Measurements from ENCODE around the gene RAPSN.

RAPSN gene

DNA sequence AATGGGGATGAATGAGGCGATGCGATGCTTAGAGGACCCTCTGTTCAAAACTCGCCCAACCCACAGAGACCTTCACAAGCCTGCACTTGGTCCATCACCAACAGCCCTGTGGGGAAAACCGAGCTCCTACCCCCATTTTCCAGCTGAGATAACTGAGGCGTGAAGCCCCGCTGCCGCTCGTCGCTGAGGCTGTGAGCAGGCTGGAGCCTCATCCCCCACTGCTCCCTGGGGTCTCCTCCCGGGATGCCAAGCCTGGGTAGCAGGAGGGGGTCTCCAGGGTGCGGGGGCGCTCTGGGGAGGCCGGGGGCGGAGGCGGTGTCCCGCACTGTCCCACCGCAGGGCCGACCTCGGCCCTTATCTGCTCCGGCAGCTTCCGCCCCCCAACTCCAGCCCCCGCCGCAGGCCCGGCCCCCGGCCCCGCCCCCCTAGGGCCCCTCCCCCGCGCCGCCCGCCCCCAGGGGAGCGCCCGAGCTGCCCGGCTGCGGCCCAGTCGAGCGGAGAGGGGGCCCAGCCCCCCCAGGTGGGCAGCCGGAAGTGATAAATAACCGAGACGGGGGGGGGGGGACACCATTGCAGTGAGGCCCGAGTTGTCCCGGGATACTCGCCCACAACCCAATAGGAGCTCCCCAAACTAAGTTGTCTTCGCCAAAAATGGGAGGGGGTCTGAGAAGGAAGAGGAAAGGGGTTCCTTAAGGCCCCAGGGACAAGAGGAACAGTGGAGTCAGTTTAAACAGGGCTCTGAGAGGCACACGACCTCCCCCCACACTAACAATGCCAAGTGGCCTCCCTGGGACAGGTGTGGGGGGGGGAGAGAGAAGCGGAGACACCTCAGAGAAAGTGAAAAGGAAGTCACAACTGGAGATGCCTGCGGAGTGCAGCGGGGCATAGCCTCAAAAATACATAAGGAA is 48.8 kb downstream of the RAPSN start:
- peak overlapping the region; percentile 46 for H3K4me3 ChIP-seq (ENCODE audit: low read depth, low read length)
- TF ChIP-seq, protein P1, sequence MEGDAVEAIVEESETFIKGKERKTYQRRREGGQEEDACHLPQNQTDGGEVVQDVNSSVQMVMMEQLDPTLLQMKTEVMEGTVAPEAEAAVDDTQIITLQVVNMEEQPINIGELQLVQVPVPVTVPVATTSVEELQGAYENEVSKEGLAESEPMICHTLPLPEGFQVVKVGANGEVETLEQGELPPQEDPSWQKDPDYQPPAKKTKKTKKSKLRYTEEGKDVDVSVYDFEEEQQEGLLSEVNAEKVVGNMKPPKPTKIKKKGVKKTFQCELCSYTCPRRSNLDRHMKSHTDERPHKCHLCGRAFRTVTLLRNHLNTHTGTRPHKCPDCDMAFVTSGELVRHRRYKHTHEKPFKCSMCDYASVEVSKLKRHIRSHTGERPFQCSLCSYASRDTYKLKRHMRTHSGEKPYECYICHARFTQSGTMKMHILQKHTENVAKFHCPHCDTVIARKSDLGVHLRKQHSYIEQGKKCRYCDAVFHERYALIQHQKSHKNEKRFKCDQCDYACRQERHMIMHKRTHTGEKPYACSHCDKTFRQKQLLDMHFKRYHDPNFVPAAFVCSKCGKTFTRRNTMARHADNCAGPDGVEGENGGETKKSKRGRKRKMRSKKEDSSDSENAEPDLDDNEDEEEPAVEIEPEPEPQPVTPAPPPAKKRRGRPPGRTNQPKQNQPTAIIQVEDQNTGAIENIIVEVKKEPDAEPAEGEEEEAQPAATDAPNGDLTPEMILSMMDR (IDR thresholded peaks at IDR 0.05; ENCODE audit: borderline replicate concordance, insufficient read depth, low read depth, low read length): no peak

DNA sequence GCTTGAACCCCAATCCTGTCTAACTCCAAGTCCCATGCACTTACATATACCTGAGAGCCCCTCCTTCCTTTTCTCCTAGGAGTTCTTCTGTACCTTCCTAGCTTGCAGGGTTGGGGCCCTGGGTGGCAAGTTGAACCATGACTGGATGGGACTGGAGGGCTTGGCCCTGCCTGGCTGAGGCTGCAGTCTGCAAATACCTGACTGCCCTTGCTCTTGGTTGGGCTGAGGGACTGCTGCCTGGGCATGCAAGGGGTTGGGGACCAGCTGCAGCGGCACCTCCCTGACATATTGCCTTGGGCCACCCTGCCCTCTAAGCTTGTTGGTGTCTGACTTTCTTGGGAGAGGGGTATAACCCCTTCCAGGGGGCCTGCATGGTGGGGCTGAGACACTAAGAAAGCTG is 50.4 kb downstream of the RAPSN start:
- H3K4me3 ChIP-seq (ENCODE audit: low read depth, low read length): no peak overlapping the region
- TF ChIP-seq, protein P1 (IDR thresholded peaks at IDR 0.05; ENCODE audit: borderline replicate concordance, insufficient read depth, low read depth, low read length): no peak

DNA sequence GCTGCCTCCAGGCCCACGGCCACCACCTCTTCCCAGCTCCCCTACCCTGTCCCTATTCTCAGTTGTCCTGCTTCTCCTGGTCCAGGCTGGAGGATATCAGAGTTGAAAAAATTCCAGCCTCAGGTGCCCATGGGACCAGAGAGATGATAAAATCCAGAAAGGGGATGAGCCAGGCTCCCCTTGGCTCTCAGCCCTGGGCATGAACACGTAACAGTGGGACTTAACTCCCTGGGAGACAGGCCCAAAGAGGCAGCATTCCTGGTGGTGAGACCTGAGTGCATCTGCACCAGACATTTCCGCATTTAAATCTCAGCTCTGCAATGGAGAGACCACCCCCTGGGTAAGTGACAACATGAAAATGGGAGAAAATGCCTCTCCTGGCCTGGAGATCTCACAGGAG is 50.9 kb downstream of the RAPSN start:
- TF ChIP-seq, protein P1 (IDR thresholded peaks at IDR 0.05; ENCODE audit: borderline replicate concordance, insufficient read depth, low read depth, low read length): no peak
- no peak overlapping the region for H3K4me3 ChIP-seq (ENCODE audit: low read depth, low read length)

DNA sequence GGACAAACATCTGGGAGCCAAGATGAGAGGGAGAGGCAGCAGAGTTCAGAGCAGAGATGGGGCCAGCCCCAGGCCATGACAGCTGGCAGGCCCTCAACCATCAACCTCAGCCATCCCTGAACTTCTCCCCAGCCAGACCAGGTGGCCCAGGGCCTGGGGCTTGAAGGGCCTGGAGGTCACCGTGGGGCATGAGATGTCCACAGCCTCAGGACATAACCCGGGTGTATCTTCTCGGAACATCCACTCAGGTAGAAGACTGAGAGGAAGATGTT is 53.0 kb downstream of the RAPSN start:
- TF ChIP-seq, protein P1 (IDR thresholded peaks at IDR 0.05; ENCODE audit: borderline replicate concordance, insufficient read depth, low read depth, low read length): no peak
- no peak overlapping the region for H3K4me3 ChIP-seq (ENCODE audit: low read depth, low read length)

DNA sequence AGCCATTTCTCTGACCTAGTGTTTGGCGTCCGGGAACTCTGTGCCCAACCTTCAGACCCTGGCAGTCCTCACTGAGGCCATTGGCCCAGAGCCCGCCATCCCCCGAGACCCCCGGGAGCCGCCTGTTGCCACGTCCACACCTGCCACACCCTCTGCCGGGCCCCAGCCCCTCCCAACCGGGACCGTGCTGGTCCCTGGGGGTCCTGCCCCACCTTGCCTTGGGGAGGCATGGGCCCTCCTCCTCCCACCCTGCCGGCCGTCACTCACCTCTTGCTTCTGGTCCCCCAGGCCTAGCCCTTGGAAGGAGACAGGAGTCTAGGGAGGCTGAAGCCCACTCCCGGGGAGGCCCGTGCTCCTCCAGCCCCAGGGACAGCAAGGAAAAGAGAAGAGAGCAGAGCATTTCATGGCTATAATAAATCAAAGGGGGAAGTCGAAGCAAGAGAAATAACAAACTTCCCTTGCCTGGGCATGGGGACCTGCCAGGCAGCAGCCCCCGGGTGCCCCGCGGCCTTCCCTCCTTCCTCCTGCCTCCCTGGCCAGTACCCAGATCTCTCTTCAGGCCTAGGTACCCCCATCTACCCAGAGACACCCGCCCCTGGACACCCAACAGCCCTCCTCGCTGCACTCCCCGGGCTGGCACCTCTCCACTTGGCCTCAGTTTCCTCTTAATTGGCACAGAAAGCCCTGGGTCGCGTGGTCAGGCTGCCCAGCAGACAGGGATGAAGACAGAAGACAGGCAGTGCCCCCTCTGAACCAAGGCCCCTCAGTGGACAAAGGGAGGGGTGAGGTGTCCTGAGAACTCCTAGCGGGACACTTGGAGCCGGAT is 53.5 kb downstream of the RAPSN start:
- TF ChIP-seq, protein P1 (IDR thresholded peaks at IDR 0.05; ENCODE audit: borderline replicate concordance, insufficient read depth, low read depth, low read length): no peak

DNA sequence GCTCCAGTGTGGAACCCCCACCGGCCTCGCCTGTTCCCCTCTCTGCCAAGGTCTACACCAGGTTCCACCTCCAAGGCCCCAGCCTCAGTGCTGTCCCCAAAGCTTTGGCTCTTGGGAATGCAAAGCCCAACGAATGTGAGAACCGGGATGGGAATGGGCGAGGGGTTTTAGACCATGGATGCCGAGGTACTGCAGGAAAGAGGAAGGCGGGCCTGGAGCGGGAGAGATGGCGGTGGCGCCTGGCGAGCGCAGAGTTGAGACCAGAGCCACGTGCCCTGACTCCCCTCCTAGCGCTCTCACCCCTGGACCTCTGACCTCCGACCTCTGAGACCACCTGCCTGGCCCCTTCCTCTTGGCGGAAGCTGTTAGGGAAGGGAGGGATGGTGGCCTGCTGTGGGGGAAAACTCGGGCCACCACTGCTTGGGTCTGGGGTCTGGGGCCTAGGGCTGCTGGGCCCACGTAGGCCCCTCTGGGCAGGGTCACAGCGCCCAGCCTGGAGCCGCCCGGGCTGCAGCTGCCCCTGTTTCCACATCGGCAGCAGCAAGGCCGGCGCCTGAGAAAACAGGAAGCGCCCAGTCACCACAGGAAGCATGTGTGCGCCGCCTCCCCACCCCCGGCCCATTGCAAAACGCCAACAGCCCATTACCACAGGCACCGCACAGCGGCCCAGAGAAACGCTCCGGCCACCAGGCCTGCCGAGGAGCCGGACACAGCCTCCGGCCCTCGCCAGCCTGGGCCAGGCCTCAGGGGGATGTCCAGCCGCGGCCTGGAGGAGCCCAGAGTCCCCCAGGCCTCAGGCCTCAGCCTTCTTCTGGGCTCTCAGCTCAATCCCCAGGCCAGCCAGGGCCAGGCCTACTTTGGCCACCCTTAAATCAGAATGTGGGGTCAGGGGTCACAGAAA is 54.4 kb downstream of the RAPSN start:
- TF ChIP-seq, protein P1 (IDR thresholded peaks at IDR 0.05; ENCODE audit: borderline replicate concordance, insufficient read depth, low read depth, low read length): no peak
- H3K4me3 ChIP-seq (ENCODE audit: low read depth, low read length): peak overlapping the region; percentile 33

More for the DNA sequence above, 53.5 kb downstream of the RAPSN start:
- no peak overlapping the region for H3K4me3 ChIP-seq (ENCODE audit: low read depth, low read length)

Data from GM12875 (cell line).